ENCODE measurements around the gene STAMBPL1. TPM values are rescaled to one million over a fixed set of nuclear protein-coding genes. Genes with fewer than 3 reads are reported as not detected.
"Not testable (repeated sequence)": the region's sequence is repeated elsewhere in the genome, so short reads cannot be mapped to it uniquely, and the experiment has no call there.

STAMBPL1 gene
- polyA plus RNA-seq, 4 donors: 1.8 to 2.3 (median 1.9) TPM

GRCh38 chr10:88854684-88855083 lies 25.4 kb upstream of the STAMBPL1 start:
- DNase-seq (ENCODE audit: low read depth in 4 of 4, low spot score in 3 of 4): no peak

GRCh38 chr10:88857831-88858230 lies 22.2 kb upstream of the STAMBPL1 start:
- no peak for DNase-seq (ENCODE audit: low read depth in 4 of 4, low spot score in 3 of 4)

GRCh38 chr10:88858491-88858890 lies 21.6 kb upstream of the STAMBPL1 start:
- DNase-seq (ENCODE audit: low read depth in 4 of 4, low spot score in 3 of 4): no peak

- DNase-seq (ENCODE audit: low read depth in 4 of 4, low spot score in 3 of 4): no peak
Measured at GRCh38 chr10:88861036-88861435, 19.0 kb upstream of the STAMBPL1 start.

- no peak for DNase-seq (ENCODE audit: low read depth in 4 of 4, low spot score in 3 of 4)
Measured at GRCh38 chr10:88865281-88865876, 14.7 kb upstream of the STAMBPL1 start.

GRCh38 chr10:88866454-88866853 lies 13.6 kb upstream of the STAMBPL1 start:
- DNase-seq (ENCODE audit: low read depth in 4 of 4, low spot score in 3 of 4): no peak

- no peak for DNase-seq (ENCODE audit: low read depth in 4 of 4, low spot score in 3 of 4)
Measured at GRCh38 chr10:88870089-88870488, 10.0 kb upstream of the STAMBPL1 start.

GRCh38 chr10:88873757-88874156 lies 6.3 kb upstream of the STAMBPL1 start:
- DNase-seq (ENCODE audit: low read depth in 4 of 4, low spot score in 3 of 4): no peak

- DNase-seq (ENCODE audit: low read depth in 4 of 4, low spot score in 3 of 4): no peak
Measured at GRCh38 chr10:88874281-88874680, 5.8 kb upstream of the STAMBPL1 start.

- no peak for DNase-seq (ENCODE audit: low read depth in 4 of 4, low spot score in 3 of 4)
Measured at GRCh38 chr10:88875081-88875480, 5.0 kb upstream of the STAMBPL1 start.

- DNase-seq (ENCODE audit: low read depth in 4 of 4, low spot score in 3 of 4): no peak
Measured at GRCh38 chr10:88877298-88877697, 2.7 kb upstream of the STAMBPL1 start.

- DNase-seq (ENCODE audit: low read depth in 4 of 4, low spot score in 3 of 4): peak; percentile 51 to 71 (median 56)
Measured at GRCh38 chr10:88880282-88881076, 434 bp downstream of the STAMBPL1 start.

GRCh38 chr10:88881320-88881719 lies 1.3 kb downstream of the STAMBPL1 start:
- DNase-seq (ENCODE audit: low read depth in 4 of 4, low spot score in 3 of 4): no peak

GRCh38 chr10:88881922-88882645 lies 2.0 kb downstream of the STAMBPL1 start:
- no peak for DNase-seq (ENCODE audit: low read depth in 4 of 4, low spot score in 3 of 4)

GRCh38 chr10:88882646-88883447 lies 2.8 kb downstream of the STAMBPL1 start:
- not testable (repeated sequence) for DNase-seq (ENCODE audit: low read depth in 4 of 4, low spot score in 3 of 4)

GRCh38 chr10:88883448-88883809 lies 3.4 kb downstream of the STAMBPL1 start:
- DNase-seq (ENCODE audit: low read depth in 4 of 4, low spot score in 3 of 4): no peak

- DNase-seq (ENCODE audit: low read depth in 4 of 4, low spot score in 3 of 4): no peak
Measured at GRCh38 chr10:88886557-88886956, 6.5 kb downstream of the STAMBPL1 start.

- DNase-seq (ENCODE audit: low read depth in 4 of 4, low spot score in 3 of 4): no peak
Measured at GRCh38 chr10:88888810-88889445, 8.9 kb downstream of the STAMBPL1 start.

GRCh38 chr10:88889559-88890337 lies 9.7 kb downstream of the STAMBPL1 start:
- DNase-seq (ENCODE audit: low read depth in 4 of 4, low spot score in 3 of 4): no peak

All from right renal pelvis (tissue), 4 donors.